Measurements from ENCODE around the gene RNF112. TPM values are rescaled to one million over a fixed set of nuclear protein-coding genes. Genes with fewer than 3 reads are reported as not detected.

Gene RNF112
- total and polyA plus RNA-seq, 2 of the 8 experiments (the other 6 are each of a cell fraction or from before 2014, with no cell fraction given), result 1.1 to 2.2 TPM

DNA sequence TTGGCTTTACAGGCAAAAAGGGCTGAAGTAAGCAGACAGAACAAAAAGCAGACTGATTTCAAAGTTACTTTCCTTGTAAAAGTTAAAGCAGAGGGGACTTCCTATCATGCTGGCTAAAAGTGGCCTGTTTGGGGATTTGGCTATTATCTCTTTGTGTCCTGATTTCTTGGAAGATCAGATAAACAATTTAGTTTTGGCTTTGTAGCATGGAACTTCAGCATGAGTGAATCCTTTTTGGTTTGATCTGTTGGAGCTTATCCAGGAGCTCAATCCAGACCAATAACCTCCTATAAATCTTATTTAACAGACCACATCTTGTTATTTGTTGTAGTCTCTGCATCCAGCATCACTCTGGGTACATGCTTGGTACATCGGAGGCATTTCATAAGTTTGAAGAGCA lies 8.9 kb upstream of the RNF112 start (continued):
- no peak for TF ChIP-seq EZH2 (IDR thresholded peaks at IDR 0.05; ENCODE audit: low read depth, low read length, severe bottlenecking)

Data from H1 (cell line).